Measurements from ENCODE around the gene SIPA1. TPM values are rescaled to one million over a fixed set of nuclear protein-coding genes. Genes with fewer than 3 reads are reported as not detected.

The SIPA1 gene
- total RNA-seq, 2 donors from 2014 or later = 132 to 137 TPM

GRCh38 chr11:65622011-65622410 is 15.9 kb upstream of the SIPA1 start:
- peaks cover 4 to 13% of the 10 kb centered on the region in 2 donors for H3K36me3 Mint-ChIP-seq (ENCODE audit: insufficient read depth in 2 of 2)
- no peak overlapping the region for H3K4me3 Mint-ChIP-seq

GRCh38 chr11:65623177-65623576 is 14.7 kb upstream of the SIPA1 start:
- H3K4me1 Mint-ChIP-seq (ENCODE audit: low read depth) = peaks cover 7% of the 10 kb centered on the region
- DNase-seq = no peak
- H3K4me3 Mint-ChIP-seq = no peak overlapping the region
- peaks cover 4 to 13% of the 10 kb centered on the region in 2 donors for H3K36me3 Mint-ChIP-seq (ENCODE audit: insufficient read depth in 2 of 2)
- no peak for ATAC-seq (replicated peaks in 1 of 2)
- H3K27me3 Mint-ChIP-seq (ENCODE audit: low read depth) = no peaks in the 10 kb centered on the region
- no peak overlapping the region for H3K27ac Mint-ChIP-seq
- no peaks in the 10 kb centered on the region for H3K9me3 Mint-ChIP-seq

More at GRCh38 chr11:65622011-65622410, 15.9 kb upstream of the SIPA1 start:
- Mint-ChIP-seq H3K4me1 (ENCODE audit: low read depth) (peaks cover 13% of the 10 kb centered on the region), H3K27me3 (ENCODE audit: low read depth) (no peaks in the 10 kb centered on the region), H3K9me3 (no peaks in the 10 kb centered on the region), H3K27ac (no peak overlapping the region)
- ATAC-seq (replicated peaks in 1 of 2) = no peak
- no peak for DNase-seq

GRCh38 chr11:65623852-65624616 is 13.9 kb upstream of the SIPA1 start:
- H3K9me3 Mint-ChIP-seq = no peaks in the 10 kb centered on the region
- H3K36me3 Mint-ChIP-seq (ENCODE audit: insufficient read depth in 2 of 2) = peaks cover 4 to 13% of the 10 kb centered on the region in 2 donors
- H3K4me3 Mint-ChIP-seq = no peak overlapping the region
- H3K27me3 Mint-ChIP-seq (ENCODE audit: low read depth) = no peaks in the 10 kb centered on the region
- ATAC-seq (replicated peaks in 1 of 2) = no peak
- peaks cover 7% of the 10 kb centered on the region for H3K4me1 Mint-ChIP-seq (ENCODE audit: low read depth)
- no peak overlapping the region for H3K27ac Mint-ChIP-seq
- DNase-seq = no peak

- ATAC-seq (replicated peaks in 1 of 2) = no peak
- no peaks in the 10 kb centered on the region for H3K27me3 Mint-ChIP-seq (ENCODE audit: low read depth)
- H3K9me3 Mint-ChIP-seq = no peaks in the 10 kb centered on the region
- H3K4me3 Mint-ChIP-seq = no peak overlapping the region
- peaks cover 4 to 13% of the 10 kb centered on the region in 2 donors for H3K36me3 Mint-ChIP-seq (ENCODE audit: insufficient read depth in 2 of 2)
- DNase-seq = no peak
- peak overlapping the region; percentile 54 for H3K27ac Mint-ChIP-seq
- peaks cover 7% of the 10 kb centered on the region for H3K4me1 Mint-ChIP-seq (ENCODE audit: low read depth)
These were observed 12.8 kb upstream of the SIPA1 start for GRCh38 chr11:65624931-65625627.

GRCh38 chr11:65625628-65626342 is 12.1 kb upstream of the SIPA1 start:
- Mint-ChIP-seq H3K27me3 (ENCODE audit: low read depth) (no peaks in the 10 kb centered on the region), H3K27ac (no peak overlapping the region), H3K4me1 (ENCODE audit: low read depth) (peaks cover 7% of the 10 kb centered on the region), H3K36me3 (ENCODE audit: insufficient read depth in 2 of 2) (peaks cover 4 to 13% of the 10 kb centered on the region in 2 donors), H3K9me3 (no peaks in the 10 kb centered on the region), H3K4me3 (no peak overlapping the region)
- ATAC-seq (replicated peaks in 1 of 2) (peak; percentile 77 to 79), DNase-seq (peak; percentile 58 to 64)

GRCh38 chr11:65627202-65627601 is 10.7 kb upstream of the SIPA1 start:
- no peak for DNase-seq
- peaks cover 7% of the 10 kb centered on the region for H3K4me1 Mint-ChIP-seq (ENCODE audit: low read depth)
- H3K27me3 Mint-ChIP-seq (ENCODE audit: low read depth) = no peaks in the 10 kb centered on the region
- peaks cover 4 to 10% of the 10 kb centered on the region in 2 donors for H3K36me3 Mint-ChIP-seq (ENCODE audit: insufficient read depth in 2 of 2)
- no peaks in the 10 kb centered on the region for H3K9me3 Mint-ChIP-seq
- H3K27ac Mint-ChIP-seq = no peak overlapping the region
- no peak for ATAC-seq (replicated peaks in 1 of 2)
- no peak overlapping the region for H3K4me3 Mint-ChIP-seq

GRCh38 chr11:65629579-65629978 is 8.3 kb upstream of the SIPA1 start:
- DNase-seq (no peak), ATAC-seq (replicated peaks in 1 of 2) (no peak)
- Mint-ChIP-seq H3K27ac (no peak overlapping the region), H3K4me1 (ENCODE audit: low read depth) (peaks cover 11% of the 10 kb centered on the region), H3K36me3 (ENCODE audit: insufficient read depth in 2 of 2) (peaks cover 0 to 10% of the 10 kb centered on the region in 2 donors), H3K4me3 (no peak overlapping the region), H3K27me3 (ENCODE audit: low read depth) (no peaks in the 10 kb centered on the region), H3K9me3 (no peaks in the 10 kb centered on the region)

GRCh38 chr11:65630215-65630614 is 7.7 kb upstream of the SIPA1 start:
- H3K27ac Mint-ChIP-seq = no peak overlapping the region
- no peaks in the 10 kb centered on the region for H3K27me3 Mint-ChIP-seq (ENCODE audit: low read depth)
- H3K36me3 Mint-ChIP-seq (ENCODE audit: insufficient read depth in 2 of 2) = peaks cover 0 to 10% of the 10 kb centered on the region in 2 donors

GRCh38 chr11:65633390-65634108 is 4.4 kb upstream of the SIPA1 start:
- Mint-ChIP-seq H3K9me3 (no peaks in the 10 kb centered on the region), H3K36me3 (ENCODE audit: insufficient read depth in 2 of 2) (peaks cover 3 to 5% of the 10 kb centered on the region in 2 donors), H3K27ac (peak overlapping the region; percentile 85), H3K4me1 (ENCODE audit: low read depth) (peaks cover 17% of the 10 kb centered on the region), H3K4me3 (no peak overlapping the region), H3K27me3 (ENCODE audit: low read depth) (no peaks in the 10 kb centered on the region)
- ATAC-seq (replicated peaks in 1 of 2) = no peak
- DNase-seq = no peak

More at GRCh38 chr11:65630215-65630614, 7.7 kb upstream of the SIPA1 start:
- peaks cover 11% of the 10 kb centered on the region for H3K4me1 Mint-ChIP-seq (ENCODE audit: low read depth)
- no peak for ATAC-seq (replicated peaks in 1 of 2)
- no peak overlapping the region for H3K4me3 Mint-ChIP-seq
- no peaks in the 10 kb centered on the region for H3K9me3 Mint-ChIP-seq
- no peak for DNase-seq

- H3K27ac Mint-ChIP-seq = peak overlapping the region; percentile 85
These were observed 3.8 kb upstream of the SIPA1 start for GRCh38 chr11:65634109-65634436.

GRCh38 chr11:65634440-65634839 is 3.5 kb upstream of the SIPA1 start:
- Mint-ChIP-seq H3K27me3 (ENCODE audit: low read depth) (no peaks in the 10 kb centered on the region), H3K27ac (peak overlapping the region; percentile 85), H3K36me3 (ENCODE audit: insufficient read depth in 2 of 2) (peaks cover 0 to 6% of the 10 kb centered on the region in 2 donors), H3K4me3 (no peak overlapping the region), H3K4me1 (ENCODE audit: low read depth) (peaks cover 25% of the 10 kb centered on the region), H3K9me3 (no peaks in the 10 kb centered on the region)
- ATAC-seq (replicated peaks in 1 of 2) (no peak), DNase-seq (no peak)

More at GRCh38 chr11:65634109-65634436, 3.8 kb upstream of the SIPA1 start:
- no peak for ATAC-seq (replicated peaks in 1 of 2)
- Mint-ChIP-seq H3K4me3 (no peak overlapping the region), H3K27me3 (ENCODE audit: low read depth) (no peaks in the 10 kb centered on the region), H3K9me3 (no peaks in the 10 kb centered on the region), H3K4me1 (ENCODE audit: low read depth) (peaks cover 22% of the 10 kb centered on the region), H3K36me3 (ENCODE audit: insufficient read depth in 2 of 2) (peaks cover 2 to 6% of the 10 kb centered on the region in 2 donors)
- no peak for DNase-seq

- H3K4me1 Mint-ChIP-seq (ENCODE audit: low read depth) = peaks cover 32% of the 10 kb centered on the region
These were observed 2.8 kb upstream of the SIPA1 start for GRCh38 chr11:65634905-65635731.

More at GRCh38 chr11:65634905-65635731, 2.8 kb upstream of the SIPA1 start:
- ATAC-seq (replicated peaks in 1 of 2) (no peak), DNase-seq (no peak)
- H3K9me3 Mint-ChIP-seq = no peaks in the 10 kb centered on the region
- H3K36me3 Mint-ChIP-seq (ENCODE audit: insufficient read depth in 2 of 2) = peaks cover 0 to 6% of the 10 kb centered on the region in 2 donors
- H3K4me3 Mint-ChIP-seq = no peak overlapping the region
- no peak overlapping the region for H3K27ac Mint-ChIP-seq
- no peaks in the 10 kb centered on the region for H3K27me3 Mint-ChIP-seq (ENCODE audit: low read depth)
